C4-2B (cell line): ENCODE results near the gene SIPA1L2.

Experiments
- CTCF ChIP-seq: fragments of 450-650 bp; conservative IDR thresholded peaks from 2 replicates; pipeline ENCODE4 v1.5.1; 2017; ENCODE audit warnings: mild to moderate bottlenecking
- ZFX ChIP-seq: fragments of 450-650 bp; IDR thresholded peaks from 2 replicates; pipeline ENCODE4 v1.6.1; 2017

DNA sequence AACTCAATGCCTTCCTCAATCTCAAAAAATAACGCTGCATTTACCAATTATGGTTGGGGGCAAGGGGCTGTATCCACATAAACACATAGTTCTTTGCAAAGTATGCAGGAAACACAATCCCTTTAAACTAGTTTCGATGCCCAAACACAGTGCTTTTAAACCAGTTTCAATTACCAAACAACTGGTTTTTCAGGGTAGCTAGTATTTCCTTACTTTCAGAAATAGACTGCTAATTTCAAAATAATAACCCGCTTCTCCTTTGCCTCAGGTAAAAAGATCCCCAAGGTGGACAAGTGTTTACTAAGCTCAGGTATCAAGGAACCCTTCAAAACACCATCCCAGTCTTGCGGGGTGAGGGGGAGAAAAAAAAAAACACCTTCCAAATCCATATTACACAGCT lies 2.8 kb downstream of the SIPA1L2 start:
- TF ChIP-seq CTCF (no peak), ZFX (no peak)
